Measurements from ENCODE around the gene DNAJC5. TPM values are rescaled to one million over a fixed set of nuclear protein-coding genes. Genes with fewer than 3 reads are reported as not detected.

The DNAJC5 gene
- total RNA-seq, 2 donors from 2014 or later: 44.4 to 66.6 TPM

DNA sequence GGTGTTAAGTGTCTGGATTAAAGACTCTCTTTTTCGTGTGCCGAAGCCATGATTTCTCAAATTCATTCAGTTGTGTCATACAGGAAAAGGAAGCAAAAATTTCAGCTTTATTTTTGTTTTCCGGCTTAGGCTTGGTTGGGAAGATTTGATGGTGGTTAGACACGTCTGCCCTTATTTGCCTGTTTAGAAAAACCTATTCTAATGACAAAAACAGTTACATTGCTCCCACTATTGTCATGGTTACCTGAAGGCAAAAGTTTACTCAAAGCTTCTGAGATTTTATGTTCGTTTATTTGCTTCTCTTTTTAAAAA lies 982 bp downstream of the DNAJC5 start:
- H3K4me3 ChIP-seq: peak overlapping the region; percentile 46 to 55
- H3K27me3 ChIP-seq (replicated peaks; ENCODE audit: insufficient read depth): no peaks in the 10 kb centered on the region
- WGBS: under 1% methylated on average over 5 of the region's 5 CpGs
- intact Hi-C loops (cut with DNase I): loop anchor here (10.0 kb wide), 1 partner anchor 169 kb away; the partner anchor contains the start of gene TCEA2
- TF ChIP-seq, protein P1, sequence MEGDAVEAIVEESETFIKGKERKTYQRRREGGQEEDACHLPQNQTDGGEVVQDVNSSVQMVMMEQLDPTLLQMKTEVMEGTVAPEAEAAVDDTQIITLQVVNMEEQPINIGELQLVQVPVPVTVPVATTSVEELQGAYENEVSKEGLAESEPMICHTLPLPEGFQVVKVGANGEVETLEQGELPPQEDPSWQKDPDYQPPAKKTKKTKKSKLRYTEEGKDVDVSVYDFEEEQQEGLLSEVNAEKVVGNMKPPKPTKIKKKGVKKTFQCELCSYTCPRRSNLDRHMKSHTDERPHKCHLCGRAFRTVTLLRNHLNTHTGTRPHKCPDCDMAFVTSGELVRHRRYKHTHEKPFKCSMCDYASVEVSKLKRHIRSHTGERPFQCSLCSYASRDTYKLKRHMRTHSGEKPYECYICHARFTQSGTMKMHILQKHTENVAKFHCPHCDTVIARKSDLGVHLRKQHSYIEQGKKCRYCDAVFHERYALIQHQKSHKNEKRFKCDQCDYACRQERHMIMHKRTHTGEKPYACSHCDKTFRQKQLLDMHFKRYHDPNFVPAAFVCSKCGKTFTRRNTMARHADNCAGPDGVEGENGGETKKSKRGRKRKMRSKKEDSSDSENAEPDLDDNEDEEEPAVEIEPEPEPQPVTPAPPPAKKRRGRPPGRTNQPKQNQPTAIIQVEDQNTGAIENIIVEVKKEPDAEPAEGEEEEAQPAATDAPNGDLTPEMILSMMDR (IDR thresholded peaks at IDR 0.05): no peak
- TF ChIP-seq POLR2AphosphoS5 (IDR thresholded peaks at IDR 0.05) (no peak), POLR2A (IDR thresholded peaks at IDR 0.05) (no peak)
- H3K4me1 ChIP-seq (replicated peaks): peaks cover 17% of the 10 kb centered on the region
- no peaks in the 10 kb centered on the region for H3K9me3 ChIP-seq
- DNase-seq (ENCODE audit: low spot score): no peak
- H3K36me3 ChIP-seq: no peaks in the 10 kb centered on the region
- peak overlapping the region; percentile 77 to 82 for H3K27ac ChIP-seq

GRCh38 chr20:63896264-63897105 lies 1.6 kb downstream of the DNAJC5 start:
- intact Hi-C loops (cut with DNase I): loop anchor here (10.0 kb wide), 1 partner anchor 168 kb away; the partner anchor contains the start of gene TCEA2
- TF ChIP-seq POLR2AphosphoS5 (IDR thresholded peaks at IDR 0.05): peak; percentile 15
- TF ChIP-seq POLR2A (IDR thresholded peaks at IDR 0.05): no peak
- TF ChIP-seq, protein P1 (IDR thresholded peaks at IDR 0.05): no peak
- DNase-seq (ENCODE audit: low spot score): no peak
- no peaks in the 10 kb centered on the region for H3K9me3 ChIP-seq
- no peaks in the 10 kb centered on the region for H3K27me3 ChIP-seq (replicated peaks; ENCODE audit: insufficient read depth)
- peak overlapping the region; percentile 77 to 82 for H3K27ac ChIP-seq
- peak overlapping the region; percentile 46 to 55 for H3K4me3 ChIP-seq
- 11% methylated on average over 18 of the region's 18 CpGs for WGBS
- peaks cover 17% of the 10 kb centered on the region for H3K4me1 ChIP-seq (replicated peaks)
- no peaks in the 10 kb centered on the region for H3K36me3 ChIP-seq

DNA sequence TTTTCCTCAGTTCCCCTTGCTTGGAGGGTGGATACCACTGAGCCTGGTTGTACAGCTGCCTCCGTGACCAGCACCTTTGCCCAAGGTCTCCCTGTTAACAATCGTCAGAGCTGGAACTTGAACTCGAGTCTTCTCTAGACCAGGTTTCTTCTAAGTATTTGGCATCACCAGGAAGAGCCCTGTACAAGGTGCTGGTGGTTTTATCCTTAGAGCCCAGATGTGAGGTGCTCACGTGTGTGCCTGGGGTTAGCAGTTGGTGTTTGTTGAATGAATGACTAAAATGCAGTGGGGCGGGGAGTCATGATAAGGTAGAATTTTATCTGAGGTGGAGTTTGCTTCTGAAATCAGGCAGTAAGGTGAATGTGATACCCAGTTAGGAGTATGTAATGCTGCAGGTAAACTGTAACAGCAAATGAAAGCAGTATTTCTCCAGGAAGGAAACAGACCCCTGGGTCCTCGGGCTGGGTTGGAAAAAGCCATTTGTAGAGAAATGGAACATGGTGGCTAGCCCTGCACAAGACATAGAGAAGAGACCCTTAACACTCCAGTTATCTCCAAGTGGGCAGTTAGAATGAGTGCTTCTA lies 3.1 kb downstream of the DNAJC5 start:
- intact Hi-C loops (cut with DNase I): loop anchor here (10.0 kb wide), 1 partner anchor 167 kb away; the partner anchor contains the start of gene TCEA2
- H3K27ac ChIP-seq: no peak overlapping the region
- WGBS: 86% methylated on average over 6 of the region's 6 CpGs
- no peaks in the 10 kb centered on the region for H3K36me3 ChIP-seq
- no peaks in the 10 kb centered on the region for H3K27me3 ChIP-seq (replicated peaks; ENCODE audit: insufficient read depth)
- H3K4me3 ChIP-seq: no peak overlapping the region
- no peaks in the 10 kb centered on the region for H3K9me3 ChIP-seq
- peaks cover 17% of the 10 kb centered on the region for H3K4me1 ChIP-seq (replicated peaks)
- no peak for DNase-seq (ENCODE audit: low spot score)
- no peak for TF ChIP-seq POLR2A (IDR thresholded peaks at IDR 0.05)
- TF ChIP-seq POLR2AphosphoS5 (IDR thresholded peaks at IDR 0.05): no peak
- TF ChIP-seq, protein P1 (IDR thresholded peaks at IDR 0.05): no peak

DNA sequence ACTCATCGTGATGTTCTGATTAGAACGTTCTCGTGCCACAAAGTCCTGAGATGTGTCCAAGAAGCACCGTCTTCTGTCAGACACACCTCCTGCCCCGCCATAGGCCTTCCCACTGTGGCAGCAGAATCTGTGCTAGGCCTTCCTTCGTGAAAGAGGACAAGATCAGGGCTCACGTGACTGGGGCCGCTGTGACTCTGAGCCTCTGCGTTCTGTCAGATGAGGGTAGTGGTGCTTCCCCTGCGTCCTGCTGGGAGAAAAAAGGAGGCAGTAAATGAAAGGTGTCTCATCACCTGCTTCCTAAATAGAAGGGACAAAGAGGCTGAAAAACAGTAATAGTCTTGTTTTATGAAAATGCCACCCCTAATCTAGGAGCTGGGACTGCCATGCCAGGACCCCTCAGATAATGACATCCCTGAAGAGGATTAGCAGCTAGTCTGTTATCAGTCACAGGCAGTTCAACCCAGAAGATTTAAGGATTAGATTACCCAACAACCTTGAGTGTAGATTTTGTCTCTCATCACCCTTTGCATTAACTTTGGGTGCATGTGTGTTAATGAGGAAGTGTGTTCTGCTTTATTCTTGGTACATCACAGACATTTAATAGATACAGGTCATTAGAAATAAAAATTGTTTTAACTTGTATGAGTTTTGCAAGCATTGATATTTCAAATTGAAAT lies 4.1 kb downstream of the DNAJC5 start:
- TF ChIP-seq, protein P1 (IDR thresholded peaks at IDR 0.05): no peak
- no peak for TF ChIP-seq POLR2AphosphoS5 (IDR thresholded peaks at IDR 0.05)
- TF ChIP-seq POLR2A (IDR thresholded peaks at IDR 0.05): no peak
- Histone ChIP-seq H3K27me3 (replicated peaks; ENCODE audit: insufficient read depth) (no peaks in the 10 kb centered on the region), H3K4me1 (replicated peaks) (peaks cover 16% of the 10 kb centered on the region), H3K27ac (no peak overlapping the region), H3K4me3 (no peak overlapping the region), H3K9me3 (no peaks in the 10 kb centered on the region), H3K36me3 (no peaks in the 10 kb centered on the region)
- 80% methylated on average over 10 of the region's 10 CpGs for WGBS
- DNase-seq (ENCODE audit: low spot score): no peak
- intact Hi-C loops (cut with DNase I): loop anchor here (10.0 kb wide), 1 partner anchor 166 kb away; the partner anchor contains the start of gene TCEA2

Measured in prostate gland (tissue), 2 donors.